ENCODE data around the gene SLC7A6OS.

SLC7A6OS gene

GRCh38 chr16:68253721-68254120, 57.0 kb downstream of the SLC7A6OS start:
- no peak for DNase-seq (ENCODE audit: low spot score)

- DNase-seq (ENCODE audit: low spot score), result peak; percentile 62
Observed at GRCh38 chr16:68252383-68252782, 58.4 kb downstream of the SLC7A6OS start.

- DNase-seq (ENCODE audit: low spot score), result peak; percentile 96
Observed at GRCh38 chr16:68251832-68252231, 58.9 kb downstream of the SLC7A6OS start.

- DNase-seq (ENCODE audit: low spot score), result peak; percentile 54
Observed at GRCh38 chr16:68250951-68251350, 59.8 kb downstream of the SLC7A6OS start.

GRCh38 chr16:68249371-68249770, 61.4 kb downstream of the SLC7A6OS start:
- DNase-seq (ENCODE audit: low spot score), result no peak
